ENCODE results near the gene TP73.

The TP73 gene

GRCh38 chr1:3657578-3658230 is 5.4 kb downstream of the TP73 start:
- TF ChIP-seq CTCF (IDR thresholded peaks at IDR 0.05; ENCODE audit: unreplicated experiment in 3 of 3), result no peak
- no peaks in the 10 kb centered on the region for H3K9me3 Mint-ChIP-seq
- peaks cover 69% of the 10 kb centered on the region for H3K27me3 Mint-ChIP-seq (ENCODE audit: low read depth)
- H3K36me3 Mint-ChIP-seq (ENCODE audit: low read depth), result no peaks in the 10 kb centered on the region
- H3K4me3 Mint-ChIP-seq, result no peak overlapping the region
- no peaks in the 10 kb centered on the region for H3K4me1 Mint-ChIP-seq
- H3K27ac Mint-ChIP-seq, result no peak overlapping the region

GRCh38 chr1:3658231-3658615 is 5.9 kb downstream of the TP73 start:
- Mint-ChIP-seq H3K27ac (no peak overlapping the region), H3K4me1 (no peaks in the 10 kb centered on the region), H3K27me3 (ENCODE audit: low read depth) (peaks cover 69% of the 10 kb centered on the region), H3K9me3 (no peaks in the 10 kb centered on the region), H3K36me3 (ENCODE audit: low read depth) (no peaks in the 10 kb centered on the region), H3K4me3 (no peak overlapping the region)
- TF ChIP-seq CTCF (IDR thresholded peaks at IDR 0.05; ENCODE audit: unreplicated experiment in 3 of 3), result no peak

GRCh38 chr1:3659093-3659492 is 6.8 kb downstream of the TP73 start:
- no peak for TF ChIP-seq CTCF (IDR thresholded peaks at IDR 0.05; ENCODE audit: unreplicated experiment in 3 of 3)
- Mint-ChIP-seq H3K4me3 (no peak overlapping the region), H3K27me3 (ENCODE audit: low read depth) (peaks cover 64% of the 10 kb centered on the region), H3K27ac (no peak overlapping the region), H3K9me3 (no peaks in the 10 kb centered on the region), H3K4me1 (no peaks in the 10 kb centered on the region), H3K36me3 (ENCODE audit: low read depth) (no peaks in the 10 kb centered on the region)

GRCh38 chr1:3660704-3661103 is 8.4 kb downstream of the TP73 start:
- no peak overlapping the region for H3K27ac Mint-ChIP-seq

GRCh38 chr1:3661631-3662030 is 9.3 kb downstream of the TP73 start:
- Mint-ChIP-seq H3K4me1 (no peaks in the 10 kb centered on the region), H3K36me3 (ENCODE audit: low read depth) (no peaks in the 10 kb centered on the region), H3K9me3 (no peaks in the 10 kb centered on the region), H3K4me3 (no peak overlapping the region), H3K27me3 (ENCODE audit: low read depth) (peaks cover 49% of the 10 kb centered on the region), H3K27ac (no peak overlapping the region)
- TF ChIP-seq CTCF (IDR thresholded peaks at IDR 0.05; ENCODE audit: unreplicated experiment in 3 of 3), result no peak

More at GRCh38 chr1:3660704-3661103, 8.4 kb downstream of the TP73 start:
- no peak for TF ChIP-seq CTCF (IDR thresholded peaks at IDR 0.05; ENCODE audit: unreplicated experiment in 3 of 3)
- no peak overlapping the region for H3K4me3 Mint-ChIP-seq
- H3K36me3 Mint-ChIP-seq (ENCODE audit: low read depth), result no peaks in the 10 kb centered on the region
- H3K9me3 Mint-ChIP-seq, result no peaks in the 10 kb centered on the region
- H3K27me3 Mint-ChIP-seq (ENCODE audit: low read depth), result peaks cover 57% of the 10 kb centered on the region
- no peaks in the 10 kb centered on the region for H3K4me1 Mint-ChIP-seq

- H3K4me3 Mint-ChIP-seq, result no peak overlapping the region
- no peak overlapping the region for H3K27ac Mint-ChIP-seq
- TF ChIP-seq CTCF (IDR thresholded peaks at IDR 0.05; ENCODE audit: unreplicated experiment in 3 of 3), result no peak
- no peaks in the 10 kb centered on the region for H3K4me1 Mint-ChIP-seq
- H3K9me3 Mint-ChIP-seq, result no peaks in the 10 kb centered on the region
- no peaks in the 10 kb centered on the region for H3K36me3 Mint-ChIP-seq (ENCODE audit: low read depth)
- H3K27me3 Mint-ChIP-seq (ENCODE audit: low read depth), result peaks cover 47% of the 10 kb centered on the region
Observed at GRCh38 chr1:3662080-3662671, 9.9 kb downstream of the TP73 start.

Data from nephron (organoid).